ENCODE data around the gene PPM1H. TPM values are rescaled to one million over a fixed set of nuclear protein-coding genes. Genes with fewer than 3 reads are reported as not detected.

PPM1H gene
- total and polyA plus RNA-seq, 2 of the 8 experiments (the other 6 are each of a cell fraction or from before 2014, with no cell fraction given) = 16.4 to 36.1 TPM

- Histone ChIP-seq H4K20me1 (replicated peaks in 1 of 2; ENCODE audit: control insufficient read depth in 1 of 2, insufficient read depth in 2 of 2, low read length in 2 of 2) (peaks cover 0 to 1% of the 10 kb centered on the region in 2 experiments), H3K56ac (replicated peaks; ENCODE audit: insufficient read length, low read depth, low read length) (no peak overlapping the region), H2BK20ac (ENCODE audit: low read length) (no peak overlapping the region), H3K27me3 (replicated peaks in 1 of 4; ENCODE audit: control insufficient read depth in 3 of 4, extremely low read depth in 1 of 4, insufficient read depth in 3 of 4, low read length in 3 of 4) (no peaks in the 10 kb centered on the region; a peak in 1 of 7 replicates), H3K79me2 (ENCODE audit: control insufficient read depth in 1 of 2, insufficient read depth in 2 of 2, low read length in 2 of 2) (peaks cover 0 to 42% of the 10 kb centered on the region in 2 experiments; a peak in 2 of 4 replicates), H4K8ac (ENCODE audit: extremely low read depth, insufficient read depth, low read length) (no peak overlapping the region), H3K9me3 (ENCODE audit: insufficient read depth in 2 of 2, low read depth in 1 of 2, low read length in 1 of 2) (no peaks in the 10 kb centered on the region), H3K9ac (replicated peaks in 1 of 4; ENCODE audit: extremely low read depth in 1 of 4, low read depth in 3 of 4, low read length in 3 of 4) (peak overlapping the region in 2 of 4 experiments; percentile 41 to 57; a peak in 2 of 7 replicates), H3K23ac (ENCODE audit: insufficient read length) (no peak overlapping the region), H3K4ac (replicated peaks; ENCODE audit: insufficient read length, low read depth, low read length) (no peak overlapping the region), H2BK15ac (ENCODE audit: low read length) (no peak overlapping the region), H3K14ac (ENCODE audit: insufficient read length) (no peak overlapping the region), H2AK5ac (ENCODE audit: low read depth, low read length) (no peak overlapping the region), H2BK120ac (replicated peaks; ENCODE audit: low read depth, low read length) (no peak overlapping the region), H2BK12ac (ENCODE audit: low read depth, low read length) (no peak overlapping the region), H3K79me1 (ENCODE audit: low read depth, low read length) (no peaks in the 10 kb centered on the region), H3K4me2 (ENCODE audit: insufficient read depth in 1 of 2, low read depth in 2 of 2, low read length in 2 of 2) (peak overlapping the region; percentile 88 to 91), H4K5ac (ENCODE audit: insufficient read length, low read depth, low read length) (no peak overlapping the region), H3K27ac (ENCODE audit: low read depth, low read length) (no peak overlapping the region), H4K91ac (replicated peaks; ENCODE audit: insufficient read length, low read length) (no peak overlapping the region), H2AFZ (ENCODE audit: low read length) (no peak overlapping the region), H3K18ac (ENCODE audit: extremely low read depth, low read length) (no peak overlapping the region), H3K36me3 (ENCODE audit: control insufficient read depth in 2 of 4, insufficient read depth in 4 of 4, low read length in 3 of 4) (no peaks in the 10 kb centered on the region), H3K4me3 (ENCODE audit: extremely low read depth in 1 of 4, insufficient read depth in 2 of 4, low read depth in 3 of 4, low read length in 4 of 4) (peak overlapping the region; percentile 68 to 88 (median 83)), H2BK5ac (ENCODE audit: low read depth, low read length) (0 out of 2 replicates have a peak overlapping the region, but pooled peaks have one; percentile 8), H3K23me2 (ENCODE audit: low read depth, low read length) (peaks cover 11% of the 10 kb centered on the region), H3K4me1 (replicated peaks in 1 of 4; ENCODE audit: control insufficient read depth in 3 of 4, insufficient read depth in 4 of 4, low read length in 3 of 4) (peaks cover under 1 to 14% (median 4%) of the 10 kb centered on the region in 4 experiments; a peak in 5 of 7 replicates)
- ChIA-PET POLR2A (ENCODE audit: partially characterized antibody) (interaction anchor here (0.7 to 3.2 kb wide), 9 partner anchors 8 to 276 kb away, joined by 3 to 9 read pairs (median 3); no protein-coding TSS in a partner anchor), CTCF (ENCODE audit: partially characterized antibody) (interaction anchor here (1.0 to 4.5 kb wide), 18 partner anchors 11 to 461 kb away, joined by 3 to 29 read pairs (median 6); partner anchors contain the start of gene AVPR1A)
- WGBS, 2 experiments (ENCODE audit: extremely low coverage in 1 of 2, insufficient coverage in 1 of 2, insufficient read length in 1 of 2, insufficient replicate concordance in 2 of 2, low coverage in 1 of 2, low lambda C conversion rate in 2 of 2, missing lambda C conversion rate in 1 of 2) = 2% methylated on average over 24 of the region's 24 CpGs; no CpG with 5 or more reads in 1 of the 2 experiments
- TF ChIP-seq HDAC6 (IDR thresholded peaks at IDR 0.05; ENCODE audit: low read depth, low read length) = no peak
- TF ChIP-seq HDAC2 (IDR thresholded peaks at IDR 0.05; ENCODE audit: borderline replicate concordance in 1 of 2, low read depth in 2 of 2, low read length in 2 of 2) = 0 out of 4 replicates have a peak, but pooled peaks of 1 of the 2 experiments have one; percentile 17
- TF ChIP-seq GABPA (IDR thresholded peaks at IDR 0.05; ENCODE audit: borderline replicate concordance, insufficient read depth, low read length) = no peak
- DNase-seq (ENCODE audit: low read depth in 1 of 2, low spot score in 2 of 2) = no peak
- FAIRE-seq = no peak
Observed at GRCh38 chr12:62933602-62934238, 1.2 kb downstream of the PPM1H start.
